Kidney glomerular epithelial cell (primary cell): ENCODE data around the gene NCLN.
"Not testable (repeated sequence)": the region's sequence is repeated elsewhere in the genome, so short reads cannot be mapped to it uniquely, and the experiment has no call there.

Experiments
- DNase-seq: peaks from one replicate; lab custom pipeline; 2025; lab: John Stamatoyannopoulos, UW

The NCLN gene

DNA sequence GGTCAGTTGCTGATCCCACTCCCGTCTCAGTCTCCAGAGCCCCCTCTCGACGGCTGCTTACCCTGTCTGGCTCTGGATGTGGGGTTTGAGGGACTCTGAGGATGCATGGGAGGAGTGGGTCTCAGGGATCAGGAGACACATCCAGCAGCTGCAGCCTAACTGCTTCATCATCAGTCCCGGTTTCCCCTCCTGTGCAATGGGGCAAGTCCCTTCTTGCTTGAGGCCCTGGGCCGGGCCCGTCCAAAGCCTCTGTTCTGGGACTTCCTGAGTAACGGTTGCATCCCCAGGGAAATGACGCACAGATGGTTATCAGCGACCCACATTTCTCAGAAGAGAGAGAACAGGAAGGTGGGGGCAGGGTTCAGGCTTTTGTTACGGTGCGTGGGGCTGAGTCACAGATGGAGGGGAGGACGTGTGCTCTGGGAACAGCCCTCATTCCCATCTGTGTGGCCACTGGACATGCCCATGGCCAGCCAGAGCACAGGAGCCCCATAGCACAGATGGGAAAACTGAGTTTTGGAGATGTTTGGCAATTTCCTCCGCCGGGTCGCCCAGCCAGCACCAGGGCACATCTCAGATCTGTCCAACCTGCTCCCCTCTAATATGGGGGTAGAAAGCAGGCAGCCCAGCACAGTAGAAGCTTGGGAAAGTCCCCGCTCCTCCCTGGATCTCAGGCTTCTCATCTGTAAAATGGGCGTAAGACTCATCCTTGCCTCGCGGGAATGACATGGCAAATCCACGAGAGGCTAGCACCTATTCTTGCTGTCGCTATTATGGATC, 30.6 kb upstream of the NCLN start:
- DNase-seq: peak; percentile 13

DNA sequence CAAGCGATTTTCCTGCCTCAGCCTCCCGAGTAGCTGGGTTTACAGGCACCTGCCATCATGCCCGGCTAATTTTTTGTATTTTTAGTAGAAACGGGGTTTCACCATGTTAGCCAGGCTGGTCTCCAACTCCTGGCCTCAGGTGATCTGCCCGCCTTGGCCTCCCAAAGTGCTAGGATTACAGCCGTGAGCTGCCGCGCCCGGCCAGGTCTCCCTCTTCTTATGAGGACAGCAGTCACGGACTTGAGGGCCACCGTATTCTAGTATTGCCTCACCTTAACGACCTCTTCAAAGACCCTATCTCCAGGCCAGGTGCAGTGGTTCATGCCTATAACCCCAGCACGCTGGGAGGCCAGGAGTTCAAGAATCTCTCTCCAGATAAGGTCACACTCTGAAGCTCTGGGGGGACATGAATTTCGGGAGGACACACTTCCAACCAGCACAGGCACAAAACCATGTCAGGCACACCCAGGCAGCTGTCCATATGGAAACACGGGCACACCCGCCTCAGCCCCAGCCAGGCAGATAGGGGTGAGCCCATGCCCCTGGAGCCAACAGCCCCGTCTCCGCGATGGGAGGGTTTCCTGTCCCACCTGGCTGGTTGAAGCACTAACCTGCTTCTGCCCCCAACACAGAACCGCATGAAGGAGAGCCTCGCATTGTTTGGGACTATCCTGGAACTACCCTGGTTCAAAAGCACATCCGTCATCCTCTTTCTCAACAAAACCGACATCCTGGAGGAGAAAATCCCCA, 28.5 kb upstream of the NCLN start:
- DNase-seq: no peak

DNA sequence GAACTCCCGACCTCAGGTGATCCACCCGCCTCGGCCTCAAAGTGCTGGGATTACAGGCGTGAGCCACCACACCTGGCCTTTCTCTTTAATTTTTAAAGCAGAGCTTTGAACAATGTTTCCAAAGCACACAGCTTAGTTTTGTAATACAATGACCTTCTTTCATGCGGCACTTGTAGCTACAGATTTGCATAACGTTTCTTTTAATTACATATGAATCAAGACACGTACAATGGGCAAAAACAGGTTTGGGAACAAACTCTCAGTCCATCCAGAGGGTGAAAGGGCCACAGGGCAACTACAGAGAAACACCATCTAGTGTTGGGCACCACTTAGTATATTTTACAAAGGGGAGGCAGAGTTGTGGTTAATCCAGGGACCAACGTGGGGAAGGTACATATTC, 26.2 kb upstream of the NCLN start:
- DNase-seq: no peak

DNA sequence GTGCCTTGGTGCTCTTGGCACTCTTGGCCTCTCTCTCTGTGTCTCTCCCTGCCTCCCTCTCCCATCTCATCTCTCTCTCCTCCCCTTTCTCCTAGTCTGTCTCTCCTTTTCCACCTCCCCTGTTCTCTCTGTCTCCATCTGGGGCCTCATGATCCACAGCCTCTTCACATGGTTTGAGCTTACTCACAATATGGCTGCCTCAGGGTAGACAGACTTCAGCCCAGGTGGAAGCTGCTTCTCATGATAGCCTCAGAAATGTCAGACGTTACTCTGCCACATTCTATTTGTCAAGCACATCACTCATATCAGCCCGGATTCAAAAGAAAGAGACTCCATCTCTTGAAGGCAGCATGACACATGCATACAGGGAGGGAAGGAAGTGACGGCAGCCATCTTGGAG, 25.5 kb upstream of the NCLN start:
- DNase-seq: no peak

DNA sequence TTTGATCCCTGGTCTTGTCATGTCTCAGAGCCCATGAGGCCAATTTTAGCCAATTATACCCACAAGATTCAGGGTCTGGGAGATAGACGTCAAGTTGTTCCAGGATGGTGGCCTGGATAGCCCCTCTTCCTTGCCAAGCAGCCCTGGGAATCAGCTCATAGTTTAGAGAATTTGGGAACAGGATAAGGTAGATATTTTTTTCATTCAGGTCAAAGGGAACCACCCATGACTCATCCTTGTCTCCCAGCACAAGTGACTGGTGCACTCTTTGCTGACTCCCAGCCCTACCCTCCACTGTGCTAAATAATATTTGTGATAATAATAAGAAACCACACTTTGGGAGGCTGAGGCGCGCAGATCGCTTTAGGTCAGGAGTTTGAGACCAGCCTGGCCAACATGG, 24.3 kb upstream of the NCLN start:
- DNase-seq: no peak

DNA sequence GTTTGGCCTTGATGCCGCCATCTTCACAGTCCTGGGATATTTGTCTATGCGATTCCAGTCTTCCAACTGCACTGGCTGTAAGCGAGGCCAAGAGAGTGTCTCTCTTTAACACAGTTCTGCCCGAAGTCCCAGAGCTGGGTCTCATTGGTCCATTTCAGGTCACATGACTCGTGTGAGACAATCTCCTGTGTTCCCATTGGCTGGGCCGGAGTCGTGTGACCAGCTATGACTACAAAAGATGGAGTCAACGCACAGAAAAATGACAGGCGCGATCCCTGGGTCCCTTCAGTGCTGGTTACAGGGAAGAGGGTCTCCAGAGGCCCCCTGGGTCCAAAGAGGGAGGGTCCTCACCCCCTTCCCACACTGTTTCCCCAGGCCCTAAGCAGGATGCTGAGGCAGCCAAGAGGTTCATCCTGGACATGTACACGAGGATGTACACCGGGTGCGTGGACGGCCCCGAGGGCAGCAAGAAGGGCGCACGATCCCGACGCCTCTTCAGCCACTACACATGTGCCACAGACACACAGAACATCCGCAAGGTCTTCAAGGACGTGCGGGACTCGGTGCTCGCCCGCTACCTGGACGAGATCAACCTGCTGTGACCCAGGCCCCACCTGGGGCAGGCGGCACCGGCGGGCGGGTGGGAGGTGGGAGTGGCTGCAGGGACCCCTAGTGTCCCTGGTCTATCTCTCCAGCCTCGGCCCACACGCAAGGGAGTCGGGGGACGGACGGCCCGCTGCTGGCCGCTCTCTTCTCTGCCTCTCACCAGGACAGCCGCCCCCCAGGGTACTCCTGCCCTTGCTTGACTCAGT, 23.1 kb upstream of the NCLN start:
- no peak for DNase-seq

DNA sequence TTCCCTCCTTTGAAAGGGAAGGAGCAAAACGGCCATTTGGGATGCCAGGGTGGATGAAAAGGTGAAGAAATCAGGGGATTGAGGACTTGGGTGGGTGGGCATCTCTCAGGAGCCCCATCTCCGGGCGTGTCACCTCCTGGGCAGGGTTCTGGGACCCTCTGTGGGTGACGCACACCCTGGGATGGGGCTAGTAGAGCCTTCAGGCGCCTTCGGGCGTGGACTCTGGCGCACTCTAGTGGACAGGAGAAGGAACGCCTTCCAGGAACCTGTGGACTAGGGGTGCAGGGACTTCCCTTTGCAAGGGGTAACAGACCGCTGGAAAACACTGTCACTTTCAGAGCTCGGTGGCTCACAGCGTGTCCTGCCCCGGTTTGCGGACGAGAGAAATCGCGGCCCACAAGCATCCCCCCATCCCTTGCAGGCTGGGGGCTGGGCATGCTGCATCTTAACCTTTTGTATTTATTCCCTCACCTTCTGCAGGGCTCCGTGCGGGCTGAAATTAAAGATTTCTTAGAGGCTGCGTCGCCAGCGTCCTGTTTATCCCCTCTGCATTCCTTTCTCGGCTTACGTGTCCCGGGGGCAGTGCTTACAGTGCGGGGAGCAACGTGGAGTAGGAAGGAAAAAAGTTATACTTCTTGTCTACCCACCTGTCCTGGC, 22.4 kb upstream of the NCLN start:
- peak; percentile 24 for DNase-seq

DNA sequence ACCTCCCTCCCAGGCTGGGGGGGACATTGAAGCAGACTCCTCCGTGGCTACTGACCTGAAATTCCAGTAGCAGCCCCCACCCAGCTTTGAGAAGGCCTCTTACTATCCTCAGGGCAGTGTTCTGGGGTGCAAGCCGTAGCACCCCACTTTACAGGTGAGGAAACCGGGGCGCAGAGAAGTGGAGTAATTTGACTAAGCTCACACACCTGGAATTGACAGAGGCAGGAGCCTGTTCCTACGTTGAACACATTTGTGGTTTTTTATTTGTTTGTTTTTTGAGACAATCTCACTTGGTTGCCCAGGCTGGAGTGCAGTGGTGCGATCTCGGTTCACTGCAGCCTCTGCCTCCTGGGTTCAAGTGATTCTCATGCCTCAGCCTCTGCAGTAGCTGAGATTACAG, 21.8 kb upstream of the NCLN start:
- DNase-seq: no peak

DNA sequence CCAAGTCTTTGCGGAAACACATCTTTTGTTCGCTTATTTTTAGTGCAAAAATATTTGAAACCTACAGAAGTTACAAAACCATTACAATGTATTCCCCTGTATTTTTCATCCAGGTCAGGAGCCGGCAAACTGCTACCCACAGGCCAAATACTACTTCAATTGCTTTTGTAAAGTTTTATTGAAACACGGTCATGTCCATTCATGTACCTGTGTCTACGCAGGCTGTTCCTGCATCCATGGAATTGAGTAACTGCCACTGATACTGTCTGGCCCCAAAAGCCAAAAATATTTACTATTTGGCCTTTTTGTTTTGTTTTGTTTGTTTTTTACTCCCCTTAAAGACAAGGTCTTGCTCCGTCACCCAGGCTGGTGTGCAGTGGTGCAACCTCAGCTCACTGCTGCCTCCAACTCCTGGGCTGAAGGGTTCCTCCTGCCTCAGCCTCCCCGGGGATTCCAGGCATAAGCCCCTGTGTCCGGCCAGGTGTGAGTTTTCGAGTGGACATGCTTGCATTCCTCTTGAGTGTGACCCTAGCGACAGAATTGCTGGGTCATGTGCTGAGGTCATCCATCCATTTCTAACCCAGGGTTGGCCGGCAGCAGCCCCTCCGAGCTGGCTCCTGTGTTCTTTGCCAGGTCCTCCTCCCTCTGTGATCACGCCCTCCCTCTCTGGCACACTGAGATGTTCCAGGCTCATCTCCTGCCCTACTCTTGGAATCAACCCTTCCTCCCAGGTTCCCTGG, 18.0 kb upstream of the NCLN start:
- DNase-seq: no peak

DNA sequence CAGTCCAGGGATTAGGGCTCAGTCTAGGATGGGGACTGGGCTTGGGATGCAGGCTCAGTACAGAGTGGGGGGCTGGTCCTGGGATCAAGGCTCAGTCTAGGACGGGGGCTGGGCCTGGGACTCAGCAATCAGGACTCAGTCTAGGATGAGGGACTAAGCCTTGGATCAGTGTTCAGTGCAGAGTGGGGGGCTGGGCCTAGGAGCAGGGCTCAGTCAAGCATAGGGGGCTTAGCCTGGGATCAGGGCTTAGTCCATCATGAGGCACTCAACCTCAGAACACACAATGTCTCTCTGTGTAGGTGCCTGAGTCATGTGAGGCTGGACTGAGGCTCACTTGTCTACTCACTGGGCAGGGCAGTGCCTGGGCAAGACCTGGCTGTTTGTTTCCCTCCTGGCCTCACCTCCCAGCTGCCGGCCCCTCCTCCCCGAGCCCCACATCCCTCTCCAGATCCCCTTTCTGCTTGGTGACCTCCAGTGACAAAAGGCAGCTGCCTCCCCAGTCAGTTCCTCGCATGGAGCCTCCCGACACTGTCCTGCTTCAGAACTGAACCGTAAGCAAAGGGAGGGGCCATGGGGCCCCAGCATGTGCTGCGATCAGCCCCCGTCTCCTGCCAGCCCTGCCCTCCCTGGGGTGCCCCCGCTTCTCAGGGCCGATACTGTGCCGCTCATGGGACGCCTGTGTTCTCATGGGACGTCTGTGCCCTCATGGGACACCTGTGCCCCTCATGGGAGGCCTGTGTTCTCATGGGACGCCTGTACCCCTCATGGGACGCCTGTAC, 13.6 kb upstream of the NCLN start:
- no peak for DNase-seq

DNA sequence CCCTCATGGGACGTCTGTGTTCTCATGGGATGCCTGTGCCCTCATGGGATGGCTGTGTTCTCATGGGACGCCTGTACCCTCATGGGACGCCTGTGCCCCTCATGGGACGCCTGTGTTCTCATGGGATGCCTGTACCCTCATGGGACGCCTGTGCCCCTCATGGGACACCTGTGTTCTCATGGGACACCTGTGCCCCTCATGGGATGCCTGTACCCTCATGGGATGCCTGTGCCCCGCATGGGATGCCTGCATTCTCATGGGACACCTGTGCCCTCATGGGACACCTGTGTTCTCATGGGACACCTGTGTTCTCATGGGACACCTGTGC, 13.1 kb upstream of the NCLN start:
- not testable (repeated sequence) for DNase-seq

DNA sequence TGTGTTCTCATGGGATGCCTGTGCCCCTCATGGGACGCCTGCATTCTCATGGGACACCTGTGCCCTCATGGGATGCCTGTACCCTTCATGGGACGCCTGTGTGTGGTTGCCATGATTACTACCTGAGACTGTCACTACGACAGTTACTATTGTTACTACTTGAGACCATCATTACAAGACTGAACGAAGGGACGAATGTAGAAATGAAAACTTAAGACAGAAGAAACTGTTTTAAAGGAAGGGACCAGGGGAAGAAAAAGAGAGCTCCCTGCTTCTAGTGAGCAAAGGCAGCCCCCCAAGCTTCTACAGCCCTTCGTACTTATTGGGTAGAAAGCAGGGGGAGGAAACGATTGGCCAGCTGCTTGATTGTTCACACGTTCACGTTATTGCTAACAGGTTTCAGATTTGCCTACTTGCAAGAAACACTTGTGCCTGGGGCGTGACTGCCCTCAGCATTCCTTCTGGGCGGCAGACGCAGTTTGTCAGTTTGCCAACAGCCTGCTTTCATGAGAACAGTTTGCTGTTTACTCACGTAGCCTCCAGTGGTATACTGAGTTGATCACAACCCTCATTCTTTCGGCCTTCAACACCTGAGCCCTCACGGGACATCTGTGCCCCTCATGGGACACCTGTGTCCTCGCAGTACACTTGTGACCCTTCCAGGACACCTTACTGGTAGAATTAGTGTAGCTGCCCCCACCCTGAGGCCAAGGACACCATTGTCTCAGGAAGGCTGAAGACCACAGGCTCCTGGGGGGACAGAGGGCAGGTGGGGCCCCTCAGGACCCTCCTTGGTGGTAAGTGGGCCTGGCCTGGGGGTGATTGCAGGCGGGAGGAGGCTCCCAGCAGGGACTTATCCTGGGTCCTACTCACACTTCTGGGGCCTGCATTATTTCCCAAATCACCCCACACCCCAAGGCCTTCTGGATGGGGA, 9.7 kb upstream of the NCLN start:
- no peak for DNase-seq

DNA sequence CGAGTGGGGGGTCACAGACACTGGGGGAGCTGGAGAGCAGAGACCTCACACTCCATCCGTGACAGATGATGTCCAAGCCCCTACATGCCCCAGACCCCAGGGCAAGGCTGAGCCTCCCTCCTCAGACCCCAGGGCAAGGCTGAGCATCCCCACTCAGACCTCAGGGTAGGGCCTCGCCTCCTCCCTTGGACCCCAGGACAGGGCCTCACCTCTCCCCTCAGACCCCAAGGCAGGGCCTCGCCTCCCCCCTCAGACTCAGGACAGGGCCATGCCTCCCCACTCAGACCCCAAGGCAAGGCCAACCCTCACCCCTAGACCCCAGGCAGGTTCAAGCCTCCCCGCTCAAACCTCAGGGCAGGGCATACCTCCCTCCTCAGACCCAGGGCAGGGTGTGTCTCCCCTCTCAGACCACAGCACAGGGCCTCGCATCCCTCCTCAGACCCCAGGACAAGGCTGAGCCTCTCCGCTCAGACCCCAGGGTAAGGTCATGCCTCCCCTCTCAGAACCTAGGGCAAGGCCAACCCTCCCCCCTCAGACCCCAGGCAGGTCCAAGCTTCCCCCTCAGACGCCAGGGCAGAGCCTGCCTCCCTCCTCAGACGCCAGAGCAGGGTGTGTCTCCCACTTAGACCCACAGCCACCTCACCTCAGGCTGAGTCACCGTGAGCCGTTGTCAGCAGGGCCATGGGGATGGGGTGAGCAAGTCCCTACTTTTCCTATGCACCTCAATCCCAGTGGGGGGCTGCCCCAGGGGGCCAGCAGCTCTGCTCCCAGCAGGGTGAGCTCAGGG, 8.8 kb upstream of the NCLN start:
- DNase-seq: no peak

DNA sequence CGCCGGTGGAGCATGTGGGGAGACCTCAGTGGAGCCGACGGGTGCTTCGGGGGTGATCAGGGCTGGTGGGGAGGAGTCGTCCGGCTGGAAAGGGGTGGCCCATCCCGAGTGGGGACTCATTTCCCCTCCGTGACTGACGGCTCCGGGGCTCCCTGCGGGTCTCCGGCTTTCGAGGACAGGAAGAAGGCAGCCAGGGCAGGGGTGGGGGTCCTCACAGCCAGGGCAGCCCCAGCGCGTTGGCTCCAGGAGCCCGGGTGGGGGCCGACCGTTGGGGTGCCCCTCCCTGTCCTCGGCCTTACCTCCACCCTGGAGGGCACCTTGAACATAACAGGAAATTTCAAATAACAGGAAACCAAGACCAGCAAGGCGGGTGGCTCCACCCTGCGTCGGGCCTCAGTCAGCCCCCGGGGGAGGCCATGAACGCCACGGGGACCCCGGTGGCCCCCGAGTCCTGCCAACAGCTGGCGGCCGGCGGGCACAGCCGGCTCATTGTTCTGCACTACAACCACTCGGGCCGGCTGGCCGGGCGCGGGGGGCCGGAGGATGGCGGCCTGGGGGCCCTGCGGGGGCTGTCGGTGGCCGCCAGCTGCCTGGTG, 7.3 kb upstream of the NCLN start, which contains the start of gene S1PR4:
S1PR4 (plus strand) TSS at position 393 of the 596 bp plus-strand sequence; CDS start at position 417, 24 bp downstream.
- no peak for DNase-seq

DNA sequence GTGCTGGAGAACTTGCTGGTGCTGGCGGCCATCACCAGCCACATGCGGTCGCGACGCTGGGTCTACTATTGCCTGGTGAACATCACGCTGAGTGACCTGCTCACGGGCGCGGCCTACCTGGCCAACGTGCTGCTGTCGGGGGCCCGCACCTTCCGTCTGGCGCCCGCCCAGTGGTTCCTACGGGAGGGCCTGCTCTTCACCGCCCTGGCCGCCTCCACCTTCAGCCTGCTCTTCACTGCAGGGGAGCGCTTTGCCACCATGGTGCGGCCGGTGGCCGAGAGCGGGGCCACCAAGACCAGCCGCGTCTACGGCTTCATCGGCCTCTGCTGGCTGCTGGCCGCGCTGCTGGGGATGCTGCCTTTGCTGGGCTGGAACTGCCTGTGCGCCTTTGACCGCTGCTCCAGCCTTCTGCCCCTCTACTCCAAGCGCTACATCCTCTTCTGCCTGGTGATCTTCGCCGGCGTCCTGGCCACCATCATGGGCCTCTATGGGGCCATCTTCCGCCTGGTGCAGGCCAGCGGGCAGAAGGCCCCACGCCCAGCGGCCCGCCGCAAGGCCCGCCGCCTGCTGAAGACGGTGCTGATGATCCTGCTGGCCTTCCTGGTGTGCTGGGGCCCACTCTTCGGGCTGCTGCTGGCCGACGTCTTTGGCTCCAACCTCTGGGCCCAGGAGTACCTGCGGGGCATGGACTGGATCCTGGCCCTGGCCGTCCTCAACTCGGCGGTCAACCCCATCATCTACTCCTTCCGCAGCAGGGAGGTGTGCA, 6.6 kb upstream of the NCLN start:
- DNase-seq: no peak

DNA sequence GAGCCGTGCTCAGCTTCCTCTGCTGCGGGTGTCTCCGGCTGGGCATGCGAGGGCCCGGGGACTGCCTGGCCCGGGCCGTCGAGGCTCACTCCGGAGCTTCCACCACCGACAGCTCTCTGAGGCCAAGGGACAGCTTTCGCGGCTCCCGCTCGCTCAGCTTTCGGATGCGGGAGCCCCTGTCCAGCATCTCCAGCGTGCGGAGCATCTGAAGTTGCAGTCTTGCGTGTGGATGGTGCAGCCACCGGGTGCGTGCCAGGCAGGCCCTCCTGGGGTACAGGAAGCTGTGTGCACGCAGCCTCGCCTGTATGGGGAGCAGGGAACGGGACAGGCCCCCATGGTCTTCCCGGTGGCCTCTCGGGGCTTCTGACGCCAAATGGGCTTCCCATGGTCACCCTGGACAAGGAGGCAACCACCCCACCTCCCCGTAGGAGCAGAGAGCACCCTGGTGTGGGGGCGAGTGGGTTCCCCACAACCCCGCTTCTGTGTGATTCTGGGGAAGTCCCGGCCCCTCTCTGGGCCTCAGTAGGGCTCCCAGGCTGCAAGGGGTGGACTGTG, 5.9 kb upstream of the NCLN start:
- DNase-seq: no peak
